WTC11 (cell line): ENCODE results near the gene CACNG4. TPM values are rescaled to one million over a fixed set of nuclear protein-coding genes. Genes with fewer than 3 reads are reported as not detected.

Source experiments
- ATAC-seq: fragments of 200-7000 bp; cut with Tn5 transposase; 2 replicates; pipeline ENCODE4 v1.10.0; 2021; ENCODE audit warnings: mild to moderate bottlenecking, moderate library complexity
- CTCF ChIA-PET: fragments of 300-600 bp; sonication (Branson Sonifier 250); formaldehyde crosslinking; loops from one replicate; lab custom pipeline; 2021; ENCODE audit warnings: antibody characterized with exemption; lab: Charles Lee
- POLR2A ChIA-PET: fragments of 350-600 bp; sonication (Branson Sonifier 250); formaldehyde crosslinking; loops from one replicate; lab custom pipeline; 2021; ENCODE audit warnings: antibody characterized with exemption; lab: Charles Lee
- DNase-seq: peaks from one replicate; pipeline ENCODE4 v3.0.0; 2021; ENCODE audit warnings: low spot score
- H3K27ac Mint-ChIP-seq: 2 replicates; pipeline ENCODE4 v1.8.0; 2021; ENCODE audit warnings: mixed read lengths
- H3K27me3 Mint-ChIP-seq: 2 replicates; pipeline ENCODE4 v1.8.0; 2021; ENCODE audit warnings: low read depth, mild to moderate bottlenecking, moderate library complexity, mixed read lengths
- H3K36me3 Mint-ChIP-seq: 2 replicates; pipeline ENCODE4 v1.8.0; 2021; ENCODE audit warnings: mixed read lengths
- H3K4me1 Mint-ChIP-seq: 2 replicates; pipeline ENCODE4 v1.8.0; 2022; ENCODE audit warnings: mixed read lengths
- H3K4me3 Mint-ChIP-seq: 2 replicates; pipeline ENCODE4 v1.8.0; 2021; ENCODE audit warnings: mild to moderate bottlenecking, moderate library complexity, mixed read lengths
- H3K9me3 Mint-ChIP-seq: 2 replicates; pipeline ENCODE4 v1.8.0; 2021; ENCODE audit warnings: mixed read lengths
- AR ChIP-seq: fragments of 250-450 bp; sonication (Bioruptor Pico); IDR thresholded peaks from 2 replicates; pipeline ENCODE4 v1.9.0; 2021; ENCODE audit warnings: mild to moderate bottlenecking
- CDX4 ChIP-seq: fragments of 250-450 bp; sonication (Bioruptor Pico); IDR thresholded peaks from 2 replicates; pipeline ENCODE4 v1.9.0; 2021; ENCODE audit warnings: moderate library complexity, mild to moderate bottlenecking, inconsistent platforms, borderline replicate concordance
- ETV6 ChIP-seq: sonication (generic); formaldehyde crosslinking; IDR thresholded peaks from 2 replicates; pipeline ENCODE4 v1.8.1; 2022; ENCODE audit warnings: mild to moderate bottlenecking, missing genetic modification reagents
- GTF2I ChIP-seq: fragments of 250-450 bp; sonication (Bioruptor Pico); conservative IDR thresholded peaks from 2 replicates; pipeline ENCODE4 v1.4.0; 2021; ENCODE audit warnings: mild to moderate bottlenecking
- IRF2 ChIP-seq: sonication (generic); formaldehyde crosslinking; IDR thresholded peaks from 2 replicates; pipeline ENCODE4 v1.8.0; 2022; ENCODE audit warnings: low read depth, missing genetic modification reagents, borderline replicate concordance
- MYBL2 ChIP-seq: sonication (generic); formaldehyde crosslinking; IDR thresholded peaks from 2 replicates; pipeline ENCODE4 v1.8.1; 2023; ENCODE audit warnings: mild to moderate bottlenecking, moderate library complexity, missing genetic modification reagents
- NFATC4 ChIP-seq: fragments of 250-450 bp; sonication (Bioruptor Pico); IDR thresholded peaks from 2 replicates; pipeline ENCODE4 v1.9.0; 2021; ENCODE audit warnings: mild to moderate bottlenecking
- NR2C2 ChIP-seq: sonication (generic); formaldehyde crosslinking; IDR thresholded peaks from 2 replicates; pipeline ENCODE4 v1.8.0; 2022; ENCODE audit warnings: mild to moderate bottlenecking, missing genetic modification reagents
- PRRX2 ChIP-seq: fragments of 250-450 bp; sonication (Bioruptor Pico); IDR thresholded peaks from 2 replicates; pipeline ENCODE4 v1.8.0; 2021; ENCODE audit warnings: mild to moderate bottlenecking
- RELA ChIP-seq: sonication (generic); formaldehyde crosslinking; IDR thresholded peaks from 2 replicates; pipeline ENCODE4 v1.8.1; 2022; ENCODE audit warnings: missing genetic modification reagents, mild to moderate bottlenecking, borderline replicate concordance
- TEAD1 ChIP-seq: sonication (generic); formaldehyde crosslinking; IDR thresholded peaks from 2 replicates; pipeline ENCODE4 v1.8.0; 2022; ENCODE audit warnings: mild to moderate bottlenecking, missing genetic modification reagents
- USF2 ChIP-seq: sonication (generic); formaldehyde crosslinking; IDR thresholded peaks from 2 replicates; pipeline ENCODE4 v1.8.1; 2023; ENCODE audit warnings: mild to moderate bottlenecking, missing genetic modification reagents, moderate library complexity
- ZNF138 ChIP-seq: sonication (generic); formaldehyde crosslinking; conservative IDR thresholded peaks from 2 replicates; pipeline ENCODE4 v1.8.1; 2022; ENCODE audit warnings: mild to moderate bottlenecking, moderate library complexity, missing genetic modification reagents
- ZNF281 ChIP-seq: sonication (generic); formaldehyde crosslinking; IDR thresholded peaks from 2 replicates; pipeline ENCODE4 v1.8.0; 2023; ENCODE audit warnings: mild to moderate bottlenecking, missing genetic modification reagents
- total RNA-seq: library from RNA; stranded (reverse); gene quantifications from 3 replicates; pipeline ENCODE4 v1.2.3, GENCODE V29; 2021
- TF ChIP-seq, protein P1 (sequence below): fragments of 250-450 bp; sonication (Bioruptor Pico); IDR thresholded peaks from 2 replicates; pipeline ENCODE4 v1.9.0; 2021; ENCODE audit warnings: mild to moderate bottlenecking
- TF ChIP-seq, protein P2 (sequence below): sonication (generic); formaldehyde crosslinking; conservative IDR thresholded peaks from 2 replicates; pipeline ENCODE4 v1.8.1; 2022; ENCODE audit warnings: mild to moderate bottlenecking, missing genetic modification reagents
- TF ChIP-seq, protein P3 (sequence below): sonication (generic); formaldehyde crosslinking; IDR thresholded peaks from 2 replicates; pipeline ENCODE4 v1.8.0; 2023; ENCODE audit warnings: missing genetic modification reagents, mild to moderate bottlenecking, borderline replicate concordance
- TF ChIP-seq, protein P4 (sequence below): sonication (generic); formaldehyde crosslinking; IDR thresholded peaks from 2 replicates; pipeline ENCODE4 v1.8.1; 2023; ENCODE audit warnings: mild to moderate bottlenecking, moderate library complexity, missing genetic modification reagents

CACNG4 gene
- total RNA-seq, 1 experiment from 2014 or later: 3.4 TPM

GRCh38 chr17:66970797-66971196, 6.3 kb downstream of the CACNG4 start:
- Mint-ChIP-seq H3K27me3 (peaks cover 29% of the 10 kb centered on the region), H3K36me3 (no peaks in the 10 kb centered on the region), H3K4me1 (peaks cover 14% of the 10 kb centered on the region), H3K4me3 (no peak overlapping the region)
- POLR2A ChIA-PET: no interaction called here
- CTCF ChIA-PET: no interaction called here
- DNase-seq (no peak), ATAC-seq (no peak)
- TF ChIP-seq AR (CRISPR knock-in tag) (no peak), ZNF138 (CRISPR knock-in tag) (no peak), PRRX2 (CRISPR knock-in tag) (no peak), ETV6 (CRISPR knock-in tag) (no peak), NR2C2 (CRISPR knock-in tag) (no peak), NFATC4 (CRISPR knock-in tag) (no peak), TEAD1 (CRISPR knock-in tag) (no peak), USF2 (CRISPR knock-in tag) (no peak), RELA (CRISPR knock-in tag) (no peak), MYBL2 (no peak), GTF2I (CRISPR knock-in tag) (no peak), IRF2 (CRISPR knock-in tag) (no peak), CDX4 (CRISPR knock-in tag) (no peak), ZNF281 (no peak)
- TF ChIP-seq, protein P1, sequence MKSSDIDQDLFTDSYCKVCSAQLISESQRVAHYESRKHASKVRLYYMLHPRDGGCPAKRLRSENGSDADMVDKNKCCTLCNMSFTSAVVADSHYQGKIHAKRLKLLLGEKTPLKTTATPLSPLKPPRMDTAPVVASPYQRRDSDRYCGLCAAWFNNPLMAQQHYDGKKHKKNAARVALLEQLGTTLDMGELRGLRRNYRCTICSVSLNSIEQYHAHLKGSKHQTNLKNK (CRISPR knock-in tag): no peak
- TF ChIP-seq, protein P2, sequence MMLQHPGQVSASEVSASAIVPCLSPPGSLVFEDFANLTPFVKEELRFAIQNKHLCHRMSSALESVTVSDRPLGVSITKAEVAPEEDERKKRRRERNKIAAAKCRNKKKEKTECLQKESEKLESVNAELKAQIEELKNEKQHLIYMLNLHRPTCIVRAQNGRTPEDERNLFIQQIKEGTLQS (CRISPR knock-in tag): no peak
- TF ChIP-seq, protein P3, sequence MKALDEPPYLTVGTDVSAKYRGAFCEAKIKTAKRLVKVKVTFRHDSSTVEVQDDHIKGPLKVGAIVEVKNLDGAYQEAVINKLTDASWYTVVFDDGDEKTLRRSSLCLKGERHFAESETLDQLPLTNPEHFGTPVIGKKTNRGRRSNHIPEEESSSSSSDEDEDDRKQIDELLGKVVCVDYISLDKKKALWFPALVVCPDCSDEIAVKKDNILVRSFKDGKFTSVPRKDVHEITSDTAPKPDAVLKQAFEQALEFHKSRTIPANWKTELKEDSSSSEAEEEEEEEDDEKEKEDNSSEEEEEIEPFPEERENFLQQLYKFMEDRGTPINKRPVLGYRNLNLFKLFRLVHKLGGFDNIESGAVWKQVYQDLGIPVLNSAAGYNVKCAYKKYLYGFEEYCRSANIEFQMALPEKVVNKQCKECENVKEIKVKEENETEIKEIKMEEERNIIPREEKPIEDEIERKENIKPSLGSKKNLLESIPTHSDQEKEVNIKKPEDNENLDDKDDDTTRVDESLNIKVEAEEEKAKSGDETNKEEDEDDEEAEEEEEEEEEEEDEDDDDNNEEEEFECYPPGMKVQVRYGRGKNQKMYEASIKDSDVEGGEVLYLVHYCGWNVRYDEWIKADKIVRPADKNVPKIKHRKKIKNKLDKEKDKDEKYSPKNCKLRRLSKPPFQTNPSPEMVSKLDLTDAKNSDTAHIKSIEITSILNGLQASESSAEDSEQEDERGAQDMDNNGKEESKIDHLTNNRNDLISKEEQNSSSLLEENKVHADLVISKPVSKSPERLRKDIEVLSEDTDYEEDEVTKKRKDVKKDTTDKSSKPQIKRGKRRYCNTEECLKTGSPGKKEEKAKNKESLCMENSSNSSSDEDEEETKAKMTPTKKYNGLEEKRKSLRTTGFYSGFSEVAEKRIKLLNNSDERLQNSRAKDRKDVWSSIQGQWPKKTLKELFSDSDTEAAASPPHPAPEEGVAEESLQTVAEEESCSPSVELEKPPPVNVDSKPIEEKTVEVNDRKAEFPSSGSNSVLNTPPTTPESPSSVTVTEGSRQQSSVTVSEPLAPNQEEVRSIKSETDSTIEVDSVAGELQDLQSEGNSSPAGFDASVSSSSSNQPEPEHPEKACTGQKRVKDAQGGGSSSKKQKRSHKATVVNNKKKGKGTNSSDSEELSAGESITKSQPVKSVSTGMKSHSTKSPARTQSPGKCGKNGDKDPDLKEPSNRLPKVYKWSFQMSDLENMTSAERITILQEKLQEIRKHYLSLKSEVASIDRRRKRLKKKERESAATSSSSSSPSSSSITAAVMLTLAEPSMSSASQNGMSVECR: no peak
- TF ChIP-seq, protein P4, sequence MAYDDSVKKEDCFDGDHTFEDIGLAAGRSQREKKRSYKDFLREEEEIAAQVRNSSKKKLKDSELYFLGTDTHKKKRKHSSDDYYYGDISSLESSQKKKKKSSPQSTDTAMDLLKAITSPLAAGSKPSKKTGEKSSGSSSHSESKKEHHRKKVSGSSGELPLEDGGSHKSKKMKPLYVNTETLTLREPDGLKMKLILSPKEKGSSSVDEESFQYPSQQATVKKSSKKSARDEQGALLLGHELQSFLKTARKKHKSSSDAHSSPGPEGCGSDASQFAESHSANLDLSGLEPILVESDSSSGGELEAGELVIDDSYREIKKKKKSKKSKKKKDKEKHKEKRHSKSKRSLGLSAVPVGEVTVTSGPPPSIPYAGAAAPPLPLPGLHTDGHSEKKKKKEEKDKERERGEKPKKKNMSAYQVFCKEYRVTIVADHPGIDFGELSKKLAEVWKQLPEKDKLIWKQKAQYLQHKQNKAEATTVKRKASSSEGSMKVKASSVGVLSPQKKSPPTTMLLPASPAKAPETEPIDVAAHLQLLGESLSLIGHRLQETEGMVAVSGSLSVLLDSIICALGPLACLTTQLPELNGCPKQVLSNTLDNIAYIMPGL (CRISPR knock-in tag): no peak
- TF ChIP-seq, all 79 proteins: peak for 0
- Mint-ChIP-seq H3K9me3 (no peaks in the 10 kb centered on the region), H3K27ac (no peak overlapping the region)
